Natural killer cell (primary cell): Measurements from ENCODE around the gene KPNA3. TPM values are rescaled to one million over a fixed set of nuclear protein-coding genes. Genes with fewer than 3 reads are reported as not detected.

ENCODE experiments used
- ATAC-seq, 3 donors: fragments of 150-1000 bp in 2 of 3; fragments of 200-7000 bp in 1 of 3; cut with Tn5 transposase; 1 replicate in 1 of 3; 2 replicates in 2 of 3; pipeline ENCODE4 v1.10.0; 2021; ENCODE audit warnings: mild to moderate bottlenecking in 2 of 3, moderate library complexity in 2 of 3
- DNase-seq, 2 donors: peaks; one replicate each; pipeline versions ENCODE4 v3.0.0 to v3.0.0-alpha.2; 2013 to 2021; ENCODE audit warnings: mixed read lengths in 1 of 2
- H3K27ac ChIP-seq: one replicate; pipeline ENCODE4 v1.5.1; 2013; ENCODE audit warnings: mild to moderate bottlenecking, low read length
- H3K27me3 ChIP-seq: one replicate; pipeline ENCODE4 v1.6.1; 2013; ENCODE audit warnings: low read length; ENCODE audit not compliant: control insufficient read depth, insufficient read depth
- H3K36me3 ChIP-seq: one replicate; pipeline ENCODE4 v1.6.1; 2013; ENCODE audit warnings: low read length; ENCODE audit not compliant: control insufficient read depth, insufficient read depth
- H3K4me1 ChIP-seq: one replicate; pipeline ENCODE4 v1.6.1; 2013; ENCODE audit warnings: low read length; ENCODE audit not compliant: control insufficient read depth, insufficient read depth
- H3K4me3 ChIP-seq: one replicate; pipeline ENCODE4 v1.5.1; 2013; ENCODE audit warnings: low read length
- H3K9me3 ChIP-seq: one replicate; pipeline ENCODE4 v1.6.1; 2013; ENCODE audit warnings: low read length; ENCODE audit not compliant: control insufficient read depth, insufficient read depth
- H3K27ac Mint-ChIP-seq, 2 donors: one replicate each; pipeline ENCODE4 v1.8.0; 2022; ENCODE audit warnings: mild to moderate bottlenecking in 2 of 2, mixed read lengths in 2 of 2, moderate library complexity in 1 of 2
- H3K27me3 Mint-ChIP-seq, 2 donors: one replicate each; pipeline ENCODE4 v1.8.0; 2022; ENCODE audit warnings: low read depth in 2 of 2, mixed read lengths in 2 of 2
- H3K36me3 Mint-ChIP-seq: one replicate; pipeline ENCODE4 v1.8.0; 2022; ENCODE audit warnings: mixed read lengths
- H3K4me1 Mint-ChIP-seq, 2 donors: one replicate each; pipeline ENCODE4 v1.8.0; 2022; ENCODE audit warnings: mixed read lengths in 2 of 2
- H3K4me3 Mint-ChIP-seq: one replicate; pipeline ENCODE4 v1.8.0; 2022; ENCODE audit warnings: mild to moderate bottlenecking, moderate library complexity, mixed read lengths
- H3K9me3 Mint-ChIP-seq, 2 donors: one replicate each; pipeline ENCODE4 v1.8.0; 2022; ENCODE audit warnings: mixed read lengths in 2 of 2
- CTCF ChIP-seq: fragments of 200-600 bp; IDR thresholded peaks from one replicate; pipeline ENCODE4 v1.8.0; 2022; ENCODE audit warnings: antibody characterized with exemption
- WGBS: methylation state at CpG from one replicate; pipeline ENCODE4 v1.1.7; 2013; ENCODE audit warnings: missing lambda C conversion rate; ENCODE audit not compliant: insufficient coverage; 5-methylcytosine and 5-hydroxymethylcytosine counted together
- intact Hi-C: fragments of 100-400 bp; cut with micrococcal nuclease; formaldehyde crosslinking; loops from one replicate; pipeline ENCODE4 v1.14.2; 2022
- total RNA-seq, 4 donors: library from RNA; stranded (reverse); fragments of 120-200 nt in 1 of 4; gene quantifications; one replicate each; pipeline versions ENCODE4 v1.2.3 to v1.2.4, GENCODE V29; 2013 to 2022

KPNA3 gene
- total RNA-seq, 3 donors from 2014 or later (not counting 1 experiment from before 2014, with no cell fraction given), result 27.8 to 35.5 (median 29.8) TPM

GRCh38 chr13:49784886-49785570 is 7.5 kb downstream of the KPNA3 start:
- Mint-ChIP-seq H3K4me3 (no peak overlapping the region), H3K9me3 (no peaks in the 10 kb centered on the region), H3K36me3 (no peaks in the 10 kb centered on the region), H3K4me1 (peaks cover 58 to 70% of the 10 kb centered on the region in 2 donors), H3K27me3 (no peaks in the 10 kb centered on the region), H3K27ac (no peak overlapping the region)
- ATAC-seq (no peak), DNase-seq (no peak)
- no peak for TF ChIP-seq CTCF
- WGBS, result 100% methylated on average over 5 of the region's 5 CpGs
- H3K4me3 ChIP-seq, result no peak overlapping the region
- H3K4me1 ChIP-seq, result no peaks in the 10 kb centered on the region
- no peak overlapping the region for H3K27ac ChIP-seq
- no peaks in the 10 kb centered on the region for H3K27me3 ChIP-seq
- intact Hi-C loops, result no loop called here
- no peaks in the 10 kb centered on the region for H3K9me3 ChIP-seq
- no peaks in the 10 kb centered on the region for H3K36me3 ChIP-seq

- no peak for ATAC-seq
- Mint-ChIP-seq H3K27me3 (no peaks in the 10 kb centered on the region), H3K9me3 (no peaks in the 10 kb centered on the region), H3K36me3 (no peaks in the 10 kb centered on the region), H3K4me3 (no peak overlapping the region), H3K27ac (no peak overlapping the region), H3K4me1 (peaks cover 57 to 70% of the 10 kb centered on the region in 2 donors)
- H3K27me3 ChIP-seq, result no peaks in the 10 kb centered on the region
- no peaks in the 10 kb centered on the region for H3K4me1 ChIP-seq
- 100% methylated on average over 4 of the region's 4 CpGs for WGBS
- no peak overlapping the region for H3K4me3 ChIP-seq
- no peaks in the 10 kb centered on the region for H3K36me3 ChIP-seq
- TF ChIP-seq CTCF, result no peak
- H3K27ac ChIP-seq, result no peak overlapping the region
- no peaks in the 10 kb centered on the region for H3K9me3 ChIP-seq
- intact Hi-C loops, result no loop called here
- no peak for DNase-seq
These were observed 8.6 kb downstream of the KPNA3 start for GRCh38 chr13:49783865-49784264.

- intact Hi-C loops, result no loop called here
- no peaks in the 10 kb centered on the region for H3K27me3 ChIP-seq
- H3K27me3 Mint-ChIP-seq, result no peaks in the 10 kb centered on the region
- no peak overlapping the region for H3K4me3 ChIP-seq
- no peak overlapping the region for H3K27ac Mint-ChIP-seq
- no peak overlapping the region for H3K4me3 Mint-ChIP-seq
- no peak overlapping the region for H3K27ac ChIP-seq
- peaks cover 60 to 74% of the 10 kb centered on the region in 2 donors for H3K4me1 Mint-ChIP-seq
- no peaks in the 10 kb centered on the region for H3K36me3 Mint-ChIP-seq
- WGBS, result 90% methylated on average over 1 of the region's 2 CpGs
- H3K9me3 ChIP-seq, result no peaks in the 10 kb centered on the region
- DNase-seq, result no peak
- ATAC-seq, result no peak
- no peaks in the 10 kb centered on the region for H3K4me1 ChIP-seq
- no peak for TF ChIP-seq CTCF
- no peaks in the 10 kb centered on the region for H3K9me3 Mint-ChIP-seq
- H3K36me3 ChIP-seq, result no peaks in the 10 kb centered on the region
These were observed 9.7 kb downstream of the KPNA3 start for GRCh38 chr13:49782784-49783183.

- Histone ChIP-seq H3K4me3 (no peak overlapping the region), H3K9me3 (no peaks in the 10 kb centered on the region), H3K27ac (no peak overlapping the region), H3K4me1 (no peaks in the 10 kb centered on the region), H3K27me3 (no peaks in the 10 kb centered on the region), H3K36me3 (no peaks in the 10 kb centered on the region)
- WGBS, result 100% methylated on average over 3 of the region's 3 CpGs
- H3K27me3 Mint-ChIP-seq, result no peaks in the 10 kb centered on the region
- ATAC-seq (no peak), DNase-seq (no peak)
- intact Hi-C loops, result no loop called here
- no peak for TF ChIP-seq CTCF
- no peaks in the 10 kb centered on the region for H3K9me3 Mint-ChIP-seq
- no peak overlapping the region for H3K4me3 Mint-ChIP-seq
- H3K27ac Mint-ChIP-seq, result no peak overlapping the region
- peaks cover 64 to 77% of the 10 kb centered on the region in 2 donors for H3K4me1 Mint-ChIP-seq
- H3K36me3 Mint-ChIP-seq, result no peaks in the 10 kb centered on the region
These were observed 10.7 kb downstream of the KPNA3 start for GRCh38 chr13:49781806-49782205.
